ENCODE results near the gene CDKL1. TPM values are rescaled to one million over a fixed set of nuclear protein-coding genes. Genes with fewer than 3 reads are reported as not detected.
A peak's percentile ranks its signal among the peaks of the same experiment; 100 is the strongest.

Gene CDKL1
- polyA plus RNA-seq, 1 donor (not counting 4 experiments of a cell fraction or from before 2014, with no cell fraction given) = 4.7 TPM

DNA sequence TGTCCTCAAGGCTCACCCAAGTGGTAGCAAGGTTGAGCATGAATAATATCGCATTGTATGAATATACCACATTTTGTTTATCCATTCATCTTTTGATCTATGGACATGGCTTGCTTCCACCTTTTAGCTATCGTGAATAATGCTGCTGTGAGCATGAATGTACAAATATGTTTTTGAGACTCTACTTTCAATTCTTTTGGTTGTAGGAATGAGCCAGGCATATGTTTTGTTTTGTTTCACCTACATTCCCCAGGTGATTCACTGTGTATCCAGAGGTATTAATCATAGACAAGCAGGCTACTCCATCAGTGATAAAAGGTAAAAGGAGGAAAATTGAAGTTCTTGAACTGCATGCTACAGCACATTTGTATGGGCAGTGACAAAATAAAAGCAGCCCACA lies 35.8 kb downstream of the CDKL1 start:
- dilution Hi-C loops (cut with MboI; ENCODE audit: extremely low pct_ligation_motif_present, low sequenced_read_pairs) = no loop called here
- peak overlapping the region; percentile 22 for H3K27ac ChIP-seq (ENCODE audit: control insufficient read depth, insufficient read depth, low read length)

DNA sequence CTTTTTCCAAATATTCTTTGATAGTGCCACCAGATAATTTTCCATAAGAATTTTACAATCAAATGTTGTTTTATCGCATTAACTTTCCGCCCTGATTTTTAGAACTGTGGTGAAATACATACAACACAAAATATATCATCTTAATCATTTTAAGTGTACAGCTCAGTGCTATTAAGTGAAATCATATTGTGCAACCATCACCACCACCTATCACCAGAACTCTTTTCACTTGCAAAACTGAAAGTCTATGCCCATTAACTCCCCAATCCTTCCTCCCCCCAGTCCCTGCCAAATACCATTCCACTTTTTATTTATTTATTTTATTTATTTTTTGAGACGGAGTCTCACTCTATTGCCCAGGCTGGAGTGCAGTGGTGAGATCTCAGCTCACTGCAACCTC lies 36.6 kb downstream of the CDKL1 start:
- Histone ChIP-seq H3K79me2 (ENCODE audit: control insufficient read depth, insufficient read depth, low read length) (no peaks in the 10 kb centered on the region), H3K27me3 (ENCODE audit: control insufficient read depth, extremely low read depth, insufficient read depth, low read length) (no peaks in the 10 kb centered on the region), H3K27ac (ENCODE audit: control insufficient read depth, insufficient read depth, low read length) (no peak overlapping the region), H2AFZ (ENCODE audit: control insufficient read depth, low read length) (no peak overlapping the region), H3K4me3 (ENCODE audit: control insufficient read depth in 2 of 3, extremely low read depth in 1 of 3, insufficient read depth in 2 of 3, low read depth in 1 of 3, low read length in 3 of 3) (no peak overlapping the region), H4K20me1 (ENCODE audit: control insufficient read depth, extremely low read depth, insufficient read depth, low read length) (no peaks in the 10 kb centered on the region), H3K4me2 (ENCODE audit: control insufficient read depth, extremely low read depth, insufficient read depth, low read depth, low read length) (no peak overlapping the region), H3K9ac (ENCODE audit: control insufficient read depth, extremely low read depth, insufficient read depth, low read length) (no peak overlapping the region), H3K9me3 (ENCODE audit: control insufficient read depth, low read depth, low read length) (no peaks in the 10 kb centered on the region), H3K9me1 (ENCODE audit: control insufficient read depth, extremely low read depth, insufficient read depth, low read length) (no peaks in the 10 kb centered on the region), H3K4me1 (ENCODE audit: control insufficient read depth, extremely low read depth, insufficient read depth, low read length) (peaks cover 27% of the 10 kb centered on the region), H3K36me3 (ENCODE audit: control insufficient read depth in 2 of 2, extremely low read depth in 1 of 2, insufficient read depth in 2 of 2, low read length in 2 of 2) (no peaks in the 10 kb centered on the region)
- FAIRE-seq (no peak), DNase-seq (ENCODE audit: low read depth, low spot score) (no peak)
- TF ChIP-seq, protein P1, sequence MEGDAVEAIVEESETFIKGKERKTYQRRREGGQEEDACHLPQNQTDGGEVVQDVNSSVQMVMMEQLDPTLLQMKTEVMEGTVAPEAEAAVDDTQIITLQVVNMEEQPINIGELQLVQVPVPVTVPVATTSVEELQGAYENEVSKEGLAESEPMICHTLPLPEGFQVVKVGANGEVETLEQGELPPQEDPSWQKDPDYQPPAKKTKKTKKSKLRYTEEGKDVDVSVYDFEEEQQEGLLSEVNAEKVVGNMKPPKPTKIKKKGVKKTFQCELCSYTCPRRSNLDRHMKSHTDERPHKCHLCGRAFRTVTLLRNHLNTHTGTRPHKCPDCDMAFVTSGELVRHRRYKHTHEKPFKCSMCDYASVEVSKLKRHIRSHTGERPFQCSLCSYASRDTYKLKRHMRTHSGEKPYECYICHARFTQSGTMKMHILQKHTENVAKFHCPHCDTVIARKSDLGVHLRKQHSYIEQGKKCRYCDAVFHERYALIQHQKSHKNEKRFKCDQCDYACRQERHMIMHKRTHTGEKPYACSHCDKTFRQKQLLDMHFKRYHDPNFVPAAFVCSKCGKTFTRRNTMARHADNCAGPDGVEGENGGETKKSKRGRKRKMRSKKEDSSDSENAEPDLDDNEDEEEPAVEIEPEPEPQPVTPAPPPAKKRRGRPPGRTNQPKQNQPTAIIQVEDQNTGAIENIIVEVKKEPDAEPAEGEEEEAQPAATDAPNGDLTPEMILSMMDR (optimal IDR thresholded peaks at IDR 0.05 in 1 of 3, IDR thresholded peaks at IDR 0.05 in 1 of 3, conservative IDR thresholded peaks at IDR 0.05 in 1 of 3; ENCODE audit: extremely low read depth in 1 of 3, insufficient read depth in 2 of 3, low read length in 3 of 3) = no peak
- TF ChIP-seq EZH2 (IDR thresholded peaks at IDR 0.05; ENCODE audit: low read length) = no peak
- dilution Hi-C loops (cut with MboI; ENCODE audit: extremely low pct_ligation_motif_present, low sequenced_read_pairs) = no loop called here

More for the DNA sequence above, 35.8 kb downstream of the CDKL1 start:
- H3K9me3 ChIP-seq (ENCODE audit: control insufficient read depth, low read depth, low read length) = no peaks in the 10 kb centered on the region
- no peaks in the 10 kb centered on the region for H3K27me3 ChIP-seq (ENCODE audit: control insufficient read depth, extremely low read depth, insufficient read depth, low read length)
- peak overlapping the region; percentile 46 for H3K4me2 ChIP-seq (ENCODE audit: control insufficient read depth, extremely low read depth, insufficient read depth, low read depth, low read length)
- H3K79me2 ChIP-seq (ENCODE audit: control insufficient read depth, insufficient read depth, low read length) = no peaks in the 10 kb centered on the region
- no peak overlapping the region for H3K9ac ChIP-seq (ENCODE audit: control insufficient read depth, extremely low read depth, insufficient read depth, low read length)
- H3K9me1 ChIP-seq (ENCODE audit: control insufficient read depth, extremely low read depth, insufficient read depth, low read length) = no peaks in the 10 kb centered on the region
- no peak overlapping the region for H3K4me3 ChIP-seq (ENCODE audit: control insufficient read depth in 2 of 3, extremely low read depth in 1 of 3, insufficient read depth in 2 of 3, low read depth in 1 of 3, low read length in 3 of 3)
- no peaks in the 10 kb centered on the region for H4K20me1 ChIP-seq (ENCODE audit: control insufficient read depth, extremely low read depth, insufficient read depth, low read length)
- DNase-seq (ENCODE audit: low read depth, low spot score) = no peak
- H3K4me1 ChIP-seq (ENCODE audit: control insufficient read depth, extremely low read depth, insufficient read depth, low read length) = peaks cover 28% of the 10 kb centered on the region
- no peak overlapping the region for H2AFZ ChIP-seq (ENCODE audit: control insufficient read depth, low read length)
- TF ChIP-seq, protein P1 (optimal IDR thresholded peaks at IDR 0.05 in 1 of 3, IDR thresholded peaks at IDR 0.05 in 1 of 3, conservative IDR thresholded peaks at IDR 0.05 in 1 of 3; ENCODE audit: extremely low read depth in 1 of 3, insufficient read depth in 2 of 3, low read length in 3 of 3) = no peak
- FAIRE-seq = peak; percentile 85
- H3K36me3 ChIP-seq (ENCODE audit: control insufficient read depth in 2 of 2, extremely low read depth in 1 of 2, insufficient read depth in 2 of 2, low read length in 2 of 2) = no peaks in the 10 kb centered on the region

Measured in keratinocyte (primary cell).